ENCODE results near the gene POLR2H.

Gene POLR2H

GRCh38 chr3:184409331-184409926, 47.9 kb downstream of the POLR2H start:
- H3K9ac ChIP-seq (ENCODE audit: low read depth, low read length): no peak overlapping the region
- H3K36me3 ChIP-seq (ENCODE audit: insufficient read depth, low read depth, low read length): no peaks in the 10 kb centered on the region
- H3K4me1 ChIP-seq (ENCODE audit: insufficient read depth, low read length): no peaks in the 10 kb centered on the region
- no peak overlapping the region for H3K4me3 ChIP-seq (ENCODE audit: low read length)
- H3K27me3 ChIP-seq (ENCODE audit: insufficient read depth, low read length): no peaks in the 10 kb centered on the region
- H3K27ac ChIP-seq (ENCODE audit: low read length): no peak overlapping the region
- no peaks in the 10 kb centered on the region for H3K9me3 ChIP-seq (ENCODE audit: insufficient read depth, low read depth, low read length)

- Histone ChIP-seq H3K36me3 (ENCODE audit: insufficient read depth, low read depth, low read length) (no peaks in the 10 kb centered on the region), H3K27ac (ENCODE audit: low read length) (no peak overlapping the region), H3K27me3 (ENCODE audit: insufficient read depth, low read length) (no peaks in the 10 kb centered on the region), H3K9me3 (ENCODE audit: insufficient read depth, low read depth, low read length) (no peaks in the 10 kb centered on the region), H3K9ac (ENCODE audit: low read depth, low read length) (no peak overlapping the region), H3K4me3 (ENCODE audit: low read length) (no peak overlapping the region), H3K4me1 (ENCODE audit: insufficient read depth, low read length) (no peaks in the 10 kb centered on the region)
Observed at GRCh38 chr3:184409946-184410500, 48.5 kb downstream of the POLR2H start.

GRCh38 chr3:184414418-184415202, 53.1 kb downstream of the POLR2H start:
- no peaks in the 10 kb centered on the region for H3K4me1 ChIP-seq (ENCODE audit: insufficient read depth, low read length)
- no peaks in the 10 kb centered on the region for H3K9me3 ChIP-seq (ENCODE audit: insufficient read depth, low read depth, low read length)
- H3K36me3 ChIP-seq (ENCODE audit: insufficient read depth, low read depth, low read length): no peaks in the 10 kb centered on the region
- H3K27ac ChIP-seq (ENCODE audit: low read length): no peak overlapping the region
- no peak overlapping the region for H3K9ac ChIP-seq (ENCODE audit: low read depth, low read length)
- H3K4me3 ChIP-seq (ENCODE audit: low read length): no peak overlapping the region
- no peaks in the 10 kb centered on the region for H3K27me3 ChIP-seq (ENCODE audit: insufficient read depth, low read length)

GRCh38 chr3:184415203-184415490, 53.6 kb downstream of the POLR2H start:
- H3K4me1 ChIP-seq (ENCODE audit: insufficient read depth, low read length): no peaks in the 10 kb centered on the region
- no peak overlapping the region for H3K4me3 ChIP-seq (ENCODE audit: low read length)
- H3K9me3 ChIP-seq (ENCODE audit: insufficient read depth, low read depth, low read length): no peaks in the 10 kb centered on the region
- no peak overlapping the region for H3K9ac ChIP-seq (ENCODE audit: low read depth, low read length)
- no peaks in the 10 kb centered on the region for H3K27me3 ChIP-seq (ENCODE audit: insufficient read depth, low read length)
- H3K36me3 ChIP-seq (ENCODE audit: insufficient read depth, low read depth, low read length): no peaks in the 10 kb centered on the region
- no peak overlapping the region for H3K27ac ChIP-seq (ENCODE audit: low read length)

- Histone ChIP-seq H3K36me3 (ENCODE audit: insufficient read depth, low read depth, low read length) (no peaks in the 10 kb centered on the region), H3K4me1 (ENCODE audit: insufficient read depth, low read length) (no peaks in the 10 kb centered on the region), H3K9ac (ENCODE audit: low read depth, low read length) (no peak overlapping the region)
Observed at GRCh38 chr3:184417619-184418327, 56.3 kb downstream of the POLR2H start.

More at GRCh38 chr3:184417619-184418327, 56.3 kb downstream of the POLR2H start:
- H3K4me3 ChIP-seq (ENCODE audit: low read length): no peak overlapping the region
- H3K27ac ChIP-seq (ENCODE audit: low read length): no peak overlapping the region
- no peaks in the 10 kb centered on the region; the same call in 1 of the 2 replicates for H3K9me3 ChIP-seq (ENCODE audit: insufficient read depth, low read depth, low read length)
- no peaks in the 10 kb centered on the region for H3K27me3 ChIP-seq (ENCODE audit: insufficient read depth, low read length)

All from iPS-20b (cell line).